OCI-LY3 (cell line): Measurements from ENCODE around the gene SELENOS.

Source experiments
- H2AFZ ChIP-seq: fragments of 200-600, 300-600 bp; shearing (Covaris generic); 2 replicates; pipeline ENCODE4 v1.6.0; 2014; ENCODE audit warnings: antibody characterized with exemption, low read depth, low read length
- H3K27ac ChIP-seq: fragments of 200-600, 300-600 bp; sonication (generic); 2 replicates; pipeline ENCODE4 v1.5.1; 2014; ENCODE audit warnings: mild to moderate bottlenecking, low read length, moderate library complexity, mixed read lengths
- H3K27me3 ChIP-seq: fragments of 200-600, 300-600 bp; sonication (generic); 2 replicates; pipeline ENCODE4 v1.6.1; 2014; ENCODE audit warnings: low read depth, low read length, mixed read lengths
- H3K36me3 ChIP-seq: fragments of 200-600, 300-600 bp; sonication (generic); replicated peaks from 2 replicates; pipeline ENCODE3; 2014; ENCODE audit warnings: low read depth, low read length, mixed read lengths
- H3K4me1 ChIP-seq: fragments of 300-600, 200-600 bp; sonication (generic); 2 replicates; pipeline ENCODE4 v1.6.1; 2014; ENCODE audit warnings: low read length, mixed read lengths
- H3K4me2 ChIP-seq: fragments of 200-600, 300-600 bp; sonication (generic); 2 replicates; pipeline ENCODE4 v1.6.1; 2014; ENCODE audit warnings: low read length, mixed read lengths
- H3K4me3 ChIP-seq: fragments of 300-600, 200-600 bp; sonication (generic); 2 replicates; pipeline ENCODE4 v1.5.1; 2014; ENCODE audit warnings: antibody characterized with exemption, mild to moderate bottlenecking, low read length, moderate library complexity
- H3K79me2 ChIP-seq: fragments of 300-600, 200-600 bp; shearing (Covaris generic); 2 replicates; pipeline ENCODE4 v1.6.1; 2014; ENCODE audit warnings: mild to moderate bottlenecking, low read length, mixed read lengths
- H3K9ac ChIP-seq: fragments of 300-600, 200-600 bp; shearing (Covaris generic); 2 replicates; pipeline ENCODE4 v1.6.0; 2014; ENCODE audit warnings: mild to moderate bottlenecking, low read length, moderate library complexity
- H3K9me3 ChIP-seq: fragments of 200-600, 300-600 bp; shearing (Covaris generic); 2 replicates; pipeline ENCODE4 v1.6.1; 2014; ENCODE audit warnings: low read length, mixed read lengths; ENCODE audit not compliant: insufficient read depth
- H4K20me1 ChIP-seq: fragments of 200-600, 300-600 bp; sonication (generic); 2 replicates; pipeline ENCODE4 v1.6.1; 2016; ENCODE audit warnings: low read length, mixed read lengths; ENCODE audit not compliant: insufficient read depth
- EZH2phosphoT487 ChIP-seq: fragments of 200-600 bp; shearing (Covaris generic); IDR thresholded peaks from 2 replicates; pipeline ENCODE4 v1.6.1; 2018; ENCODE audit warnings: antibody characterized with exemption, mixed run types, low read depth
- TF ChIP-seq, protein P1 (sequence below): fragments of 200-600, 300-600 bp; sonication (generic); IDR thresholded peaks from 2 replicates; pipeline ENCODE4 v1.5.1; 2014; ENCODE audit warnings: antibody characterized with exemption, low read length, low read depth

The SELENOS gene

DNA sequence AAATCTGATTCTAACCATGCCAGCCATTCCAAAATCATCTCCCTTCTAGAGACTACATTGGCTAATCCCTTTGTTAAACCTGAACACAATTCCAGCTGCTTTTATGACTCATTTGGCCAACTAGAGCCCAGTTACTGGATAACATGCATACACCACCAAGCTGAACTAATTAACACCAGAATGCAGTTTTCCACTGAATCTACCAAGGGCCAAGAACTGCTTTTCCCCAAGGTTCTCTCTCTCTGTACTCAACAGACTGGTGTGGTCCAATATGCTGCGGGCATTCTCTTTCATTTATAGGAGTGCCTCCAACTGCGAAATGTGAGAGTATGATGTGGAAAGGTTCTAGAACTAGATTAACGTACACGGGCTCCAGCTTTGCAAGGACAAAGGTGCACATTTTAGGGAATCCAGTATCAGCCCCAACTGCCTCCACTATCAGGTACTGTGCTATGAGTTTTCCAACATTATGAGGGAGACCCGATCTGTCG lies 26.9 kb downstream of the SELENOS start:
- peak overlapping the region; percentile 64 for H3K9ac ChIP-seq
- H3K27ac ChIP-seq = no peak overlapping the region
- TF ChIP-seq, protein P1, sequence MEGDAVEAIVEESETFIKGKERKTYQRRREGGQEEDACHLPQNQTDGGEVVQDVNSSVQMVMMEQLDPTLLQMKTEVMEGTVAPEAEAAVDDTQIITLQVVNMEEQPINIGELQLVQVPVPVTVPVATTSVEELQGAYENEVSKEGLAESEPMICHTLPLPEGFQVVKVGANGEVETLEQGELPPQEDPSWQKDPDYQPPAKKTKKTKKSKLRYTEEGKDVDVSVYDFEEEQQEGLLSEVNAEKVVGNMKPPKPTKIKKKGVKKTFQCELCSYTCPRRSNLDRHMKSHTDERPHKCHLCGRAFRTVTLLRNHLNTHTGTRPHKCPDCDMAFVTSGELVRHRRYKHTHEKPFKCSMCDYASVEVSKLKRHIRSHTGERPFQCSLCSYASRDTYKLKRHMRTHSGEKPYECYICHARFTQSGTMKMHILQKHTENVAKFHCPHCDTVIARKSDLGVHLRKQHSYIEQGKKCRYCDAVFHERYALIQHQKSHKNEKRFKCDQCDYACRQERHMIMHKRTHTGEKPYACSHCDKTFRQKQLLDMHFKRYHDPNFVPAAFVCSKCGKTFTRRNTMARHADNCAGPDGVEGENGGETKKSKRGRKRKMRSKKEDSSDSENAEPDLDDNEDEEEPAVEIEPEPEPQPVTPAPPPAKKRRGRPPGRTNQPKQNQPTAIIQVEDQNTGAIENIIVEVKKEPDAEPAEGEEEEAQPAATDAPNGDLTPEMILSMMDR = no peak
- TF ChIP-seq EZH2phosphoT487 = no peak
- peaks cover 17% of the 10 kb centered on the region for H3K4me1 ChIP-seq
- no peaks in the 10 kb centered on the region for H3K9me3 ChIP-seq
- peak overlapping the region; percentile 94 for H3K4me3 ChIP-seq
- H3K4me2 ChIP-seq = peak overlapping the region; percentile 96
- peaks cover 28% of the 10 kb centered on the region for H3K27me3 ChIP-seq
- H3K36me3 ChIP-seq = no peaks in the 10 kb centered on the region
- peaks cover 28% of the 10 kb centered on the region for H4K20me1 ChIP-seq
- H3K79me2 ChIP-seq = peaks cover 42% of the 10 kb centered on the region
- H2AFZ ChIP-seq = no peak overlapping the region

DNA sequence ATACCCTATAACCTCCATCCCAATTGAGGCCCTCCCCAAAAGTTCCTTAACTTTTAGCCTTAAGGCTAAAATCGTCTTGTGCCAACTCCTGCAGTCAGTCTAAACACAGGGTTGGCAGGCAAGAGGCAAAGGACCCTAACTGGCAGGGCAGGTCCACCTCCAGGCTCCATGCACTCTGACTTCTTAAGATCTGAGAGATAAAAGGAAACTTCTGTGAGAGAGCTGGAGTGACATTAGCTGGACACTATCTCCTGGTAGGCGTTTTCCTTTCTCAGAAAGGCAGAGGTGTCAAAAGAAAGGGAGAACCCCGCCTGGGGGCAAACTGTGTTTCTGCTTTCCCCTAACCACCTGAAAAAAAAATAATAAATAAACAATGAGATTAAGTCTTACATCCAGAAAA lies 29.0 kb downstream of the SELENOS start:
- no peak overlapping the region for H3K27ac ChIP-seq
- H3K36me3 ChIP-seq = no peaks in the 10 kb centered on the region
- no peaks in the 10 kb centered on the region for H3K9me3 ChIP-seq
- no peak overlapping the region for H3K4me2 ChIP-seq
- H3K4me3 ChIP-seq = no peak overlapping the region
- peaks cover 15% of the 10 kb centered on the region for H3K27me3 ChIP-seq
- peaks cover 18% of the 10 kb centered on the region for H3K4me1 ChIP-seq
- peaks cover 49% of the 10 kb centered on the region for H4K20me1 ChIP-seq
- peaks cover 61% of the 10 kb centered on the region for H3K79me2 ChIP-seq
- H3K9ac ChIP-seq = no peak overlapping the region
- H2AFZ ChIP-seq = no peak overlapping the region
- TF ChIP-seq EZH2phosphoT487 = no peak
- TF ChIP-seq, protein P1 = no peak

DNA sequence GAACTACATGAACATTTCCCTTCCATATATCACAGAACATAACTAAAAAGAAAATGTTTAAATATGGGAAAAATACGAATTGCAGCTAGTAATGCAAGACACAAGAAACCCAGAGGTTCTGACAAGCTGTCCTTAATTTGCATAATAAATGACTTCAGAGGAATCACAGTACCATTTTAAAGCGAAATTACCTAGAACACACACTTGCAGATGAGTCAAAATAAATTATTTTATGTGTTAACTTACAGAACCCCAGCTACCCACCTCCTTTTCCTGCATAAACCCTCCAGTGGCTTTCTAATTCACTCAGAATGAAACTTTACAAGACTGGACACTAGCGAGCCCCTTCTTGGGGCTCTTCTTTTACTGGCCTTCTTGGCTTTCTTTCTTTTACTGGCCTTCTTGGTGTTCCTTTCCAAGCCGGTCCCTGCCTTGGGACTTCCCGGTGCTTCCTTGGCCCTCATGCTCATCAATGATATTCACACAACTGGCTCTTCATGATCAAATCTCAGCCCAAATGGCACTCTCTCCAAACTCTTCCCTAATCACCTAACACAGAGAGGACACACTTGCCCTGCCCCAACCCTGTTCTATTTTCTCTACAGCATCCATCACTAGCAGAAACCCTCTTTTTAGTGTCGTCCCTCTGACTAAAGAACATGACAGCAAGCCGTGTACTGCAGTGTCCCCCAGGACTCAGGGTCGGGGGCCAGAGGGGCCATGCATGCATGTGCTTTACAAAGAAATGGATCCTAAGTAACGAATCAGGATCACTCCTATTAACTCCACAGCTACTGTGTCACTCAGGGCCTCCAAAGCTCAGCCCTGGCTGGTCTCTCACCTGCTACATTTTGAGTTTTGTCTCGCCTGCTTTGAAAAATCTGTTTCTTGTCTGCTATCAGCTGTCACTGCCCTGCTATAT lies 30.2 kb downstream of the SELENOS start:
- Histone ChIP-seq H3K36me3 (peaks cover 4% of the 10 kb centered on the region), H3K4me1 (peaks cover 22% of the 10 kb centered on the region), H4K20me1 (peaks cover 60% of the 10 kb centered on the region), H3K27ac (no peak overlapping the region), H3K79me2 (peaks cover 72% of the 10 kb centered on the region), H2AFZ (no peak overlapping the region), H3K4me2 (no peak overlapping the region), H3K27me3 (peaks cover 7% of the 10 kb centered on the region; the same call in 1 of the 2 replicates), H3K4me3 (no peak overlapping the region), H3K9me3 (no peaks in the 10 kb centered on the region), H3K9ac (no peak overlapping the region)
- TF ChIP-seq EZH2phosphoT487 = no peak
- TF ChIP-seq, protein P1 = no peak

DNA sequence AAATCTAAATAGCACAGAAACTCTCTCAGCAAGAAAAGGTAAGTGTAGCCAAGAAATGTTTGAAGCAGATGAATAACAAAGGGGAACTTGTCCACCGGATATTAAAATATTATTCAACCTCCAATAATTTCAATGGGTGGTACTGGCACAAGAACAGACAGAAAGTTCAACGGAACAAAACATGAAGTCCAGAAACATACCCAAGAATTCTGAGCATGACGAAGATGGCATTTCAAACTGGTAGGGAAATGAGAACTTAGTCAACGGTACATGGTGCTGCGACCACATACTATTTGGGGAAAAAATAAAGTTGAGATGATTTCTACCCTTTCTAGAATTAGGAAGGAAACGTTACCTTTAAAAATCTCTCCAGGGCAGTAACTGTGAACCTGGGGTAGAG lies 30.9 kb downstream of the SELENOS start:
- TF ChIP-seq EZH2phosphoT487 = no peak
- TF ChIP-seq, protein P1 = no peak
- H3K4me3 ChIP-seq = no peak overlapping the region
- peaks cover 63% of the 10 kb centered on the region for H4K20me1 ChIP-seq
- no peaks in the 10 kb centered on the region for H3K9me3 ChIP-seq
- H3K27me3 ChIP-seq = peaks cover 7% of the 10 kb centered on the region; the same call in 1 of the 2 replicates
- H3K4me2 ChIP-seq = no peak overlapping the region
- H3K36me3 ChIP-seq = peaks cover 10% of the 10 kb centered on the region
- no peak overlapping the region for H3K27ac ChIP-seq
- peaks cover 78% of the 10 kb centered on the region for H3K79me2 ChIP-seq
- H3K9ac ChIP-seq = no peak overlapping the region
- H3K4me1 ChIP-seq = peaks cover 23% of the 10 kb centered on the region
- H2AFZ ChIP-seq = no peak overlapping the region
